Measurements from ENCODE around the gene DTNBP1.

DNA sequence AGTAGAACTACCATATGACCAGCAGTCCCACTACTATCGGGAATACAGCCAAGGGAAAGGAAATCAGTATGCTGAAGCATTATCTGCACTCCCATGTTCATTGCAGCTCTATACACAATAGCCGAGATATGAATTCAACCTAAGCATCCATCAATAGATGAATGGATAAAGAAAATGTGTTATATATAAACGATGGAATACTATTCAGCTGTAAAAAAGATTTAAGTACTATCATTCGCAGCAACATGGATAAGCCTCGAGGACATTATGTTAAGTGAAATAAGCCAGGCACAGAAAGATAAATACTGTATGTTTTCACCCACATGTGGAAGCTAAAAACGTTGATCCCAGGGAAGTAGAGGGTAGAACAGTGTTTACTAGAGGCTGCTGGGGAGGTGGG lies 44.1 kb downstream of the DTNBP1 start:
- TF ChIP-seq CTCF (IDR thresholded peaks at IDR 0.05) = no peak
- TF ChIP-seq POLR2A (IDR thresholded peaks at IDR 0.05) = no peak

Data from Peyer's patch (tissue), 4 donors.